Neural crest cell (in vitro differentiated cells): ENCODE results near the gene CDK5RAP2. TPM values are rescaled to one million over a fixed set of nuclear protein-coding genes. Genes with fewer than 3 reads are reported as not detected.

ENCODE experiments used
- DNase-seq: peaks from one replicate; pipeline ENCODE4 v3.0.0; 2021; ENCODE audit warnings: low read depth, mixed read lengths, low spot score
- H3K27ac Mint-ChIP-seq: one replicate; pipeline ENCODE4 v1.8.0; 2021; ENCODE audit warnings: mild to moderate bottlenecking, mixed read lengths; ENCODE audit not compliant: unreplicated experiment
- H3K27me3 Mint-ChIP-seq: 2 replicates; pipeline ENCODE4 v1.8.0; 2021; ENCODE audit warnings: low read depth, mild to moderate bottlenecking, mixed read lengths
- H3K36me3 Mint-ChIP-seq: 2 replicates; pipeline ENCODE4 v1.8.0; 2021; ENCODE audit warnings: low read depth, mild to moderate bottlenecking, mixed read lengths
- H3K4me1 Mint-ChIP-seq: 2 replicates; pipeline ENCODE4 v1.8.0; 2021; ENCODE audit warnings: mixed read lengths
- H3K4me3 Mint-ChIP-seq: one replicate; pipeline ENCODE4 v1.8.0; 2021; ENCODE audit warnings: mild to moderate bottlenecking, mixed read lengths
- H3K9me3 Mint-ChIP-seq: 2 replicates; pipeline ENCODE4 v1.8.0; 2021; ENCODE audit warnings: mixed read lengths
- CTCF ChIP-seq: fragments of 200-600 bp; sonication (generic); conservative IDR thresholded peaks from 2 replicates; pipeline ENCODE4 v1.5.0; 2021; ENCODE audit warnings: antibody characterized with exemption, mild to moderate bottlenecking
- total RNA-seq: library from RNA; stranded (reverse); gene quantifications from 2 replicates; pipeline ENCODE4 v1.2.1, GENCODE V29; 2021

Gene CDK5RAP2
- total RNA-seq, 1 donor from 2014 or later = 116 TPM

- Mint-ChIP-seq H3K27ac (peak overlapping the region; percentile 13), H3K4me1 (no peaks in the 10 kb centered on the region), H3K36me3 (peaks cover 15% of the 10 kb centered on the region), H3K27me3 (no peaks in the 10 kb centered on the region), H3K9me3 (no peaks in the 10 kb centered on the region), H3K4me3 (no peak overlapping the region)
- no peak for DNase-seq
- TF ChIP-seq CTCF = no peak
Observed at GRCh38 chr9:120439926-120440325, 140.0 kb downstream of the CDK5RAP2 start.

- no peak overlapping the region for H3K4me3 Mint-ChIP-seq
- H3K4me1 Mint-ChIP-seq = no peaks in the 10 kb centered on the region
- no peak overlapping the region for H3K27ac Mint-ChIP-seq
- DNase-seq = no peak
- H3K27me3 Mint-ChIP-seq = no peaks in the 10 kb centered on the region
- H3K9me3 Mint-ChIP-seq = no peaks in the 10 kb centered on the region
- TF ChIP-seq CTCF = peak; percentile 56
- peaks cover 20% of the 10 kb centered on the region for H3K36me3 Mint-ChIP-seq
Observed at GRCh38 chr9:120438836-120439546, 141.0 kb downstream of the CDK5RAP2 start.

DNA sequence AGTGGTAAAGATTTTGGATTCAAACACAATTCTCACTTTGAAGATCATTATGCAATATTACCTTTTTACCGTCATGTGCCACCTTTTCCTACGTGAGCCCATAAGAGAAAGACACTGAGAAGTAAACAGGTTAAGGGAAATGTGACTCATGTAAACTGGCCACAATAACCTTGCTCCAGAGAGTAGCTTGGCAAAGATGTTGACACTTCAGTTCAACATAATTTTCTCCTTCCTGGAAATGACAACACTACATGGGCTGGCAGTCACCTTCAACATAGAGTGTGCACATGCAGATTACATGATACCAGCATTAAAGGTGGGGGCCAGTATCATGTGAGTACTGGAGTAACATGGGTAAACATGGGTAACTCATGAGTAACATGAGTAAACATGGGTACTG is 141.9 kb downstream of the CDK5RAP2 start:
- no peaks in the 10 kb centered on the region for H3K9me3 Mint-ChIP-seq
- no peak for TF ChIP-seq CTCF
- H3K27me3 Mint-ChIP-seq = no peaks in the 10 kb centered on the region
- peaks cover 24% of the 10 kb centered on the region for H3K36me3 Mint-ChIP-seq
- H3K27ac Mint-ChIP-seq = no peak overlapping the region
- DNase-seq = no peak
- H3K4me3 Mint-ChIP-seq = no peak overlapping the region
- H3K4me1 Mint-ChIP-seq = no peaks in the 10 kb centered on the region

DNA sequence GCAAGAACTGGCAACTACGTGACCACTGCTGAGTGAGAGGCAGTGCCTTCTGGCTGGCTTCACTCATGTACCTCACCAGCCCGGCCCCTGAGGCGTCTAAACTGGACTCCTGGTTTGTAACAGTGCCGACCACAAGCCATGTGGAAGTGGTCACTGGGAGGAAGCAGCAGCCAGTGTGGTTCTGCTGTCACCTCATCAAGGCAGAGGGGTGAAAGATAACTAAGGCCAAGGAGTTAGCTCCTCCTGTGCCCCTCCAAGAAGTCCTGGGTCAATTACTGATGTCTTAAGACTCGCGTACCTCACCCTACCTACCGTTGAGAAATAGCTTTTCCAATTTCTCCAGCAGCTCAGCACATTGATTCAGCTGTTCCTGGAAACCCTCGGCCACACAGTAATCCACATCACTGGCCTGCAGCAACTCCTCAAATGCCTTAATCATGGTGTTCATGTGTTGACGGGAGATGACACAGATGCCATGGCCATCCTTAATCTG is 142.9 kb downstream of the CDK5RAP2 start:
- DNase-seq = no peak
- Mint-ChIP-seq H3K27ac (no peak overlapping the region), H3K4me1 (no peaks in the 10 kb centered on the region), H3K27me3 (no peaks in the 10 kb centered on the region), H3K9me3 (no peaks in the 10 kb centered on the region), H3K4me3 (no peak overlapping the region), H3K36me3 (peaks cover 26% of the 10 kb centered on the region)
- TF ChIP-seq CTCF = no peak

DNA sequence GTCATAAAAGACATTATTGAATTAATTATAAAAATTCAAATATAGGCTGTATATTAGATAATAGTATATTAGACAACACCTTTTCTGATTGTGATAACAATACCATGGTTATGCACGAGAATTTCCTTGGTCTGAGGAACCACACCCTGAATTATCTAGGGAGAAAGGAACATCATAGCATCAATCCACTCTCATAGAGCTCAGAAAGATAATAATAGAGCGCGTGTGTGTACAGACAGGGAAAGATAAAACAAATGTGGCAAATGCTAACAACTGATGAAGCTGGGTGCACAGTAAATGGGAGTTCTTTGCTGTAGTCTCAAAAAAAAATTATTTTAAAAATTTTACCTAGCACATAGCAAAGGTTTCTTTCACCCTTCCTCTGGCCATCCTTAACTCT is 143.5 kb downstream of the CDK5RAP2 start:
- Mint-ChIP-seq H3K27me3 (no peaks in the 10 kb centered on the region), H3K36me3 (peaks cover 32% of the 10 kb centered on the region), H3K9me3 (no peaks in the 10 kb centered on the region), H3K4me3 (no peak overlapping the region), H3K4me1 (no peaks in the 10 kb centered on the region), H3K27ac (no peak overlapping the region)
- DNase-seq = no peak
- TF ChIP-seq CTCF = no peak
